ENCODE data around the gene RSRC2. TPM values are rescaled to one million over a fixed set of nuclear protein-coding genes. Genes with fewer than 3 reads are reported as not detected.
A peak's percentile ranks its signal among the peaks of the same experiment; 100 is the strongest.

Gene RSRC2
- total RNA-seq, 2 experiments from 2014 or later = 339 to 341 TPM

GRCh38 chr12:122527478-122527944, 775 bp upstream of the RSRC2 start:
- H3K27ac ChIP-seq (ENCODE audit: low read depth in 1 of 2, low read length in 2 of 2) = peak overlapping the region; percentile 73 to 99
- H3K9me3 ChIP-seq (ENCODE audit: control insufficient read depth in 1 of 2, insufficient read depth in 1 of 2, low read length in 2 of 2) = no peaks in the 10 kb centered on the region
- intact Hi-C loops (cut with DNase I, micrococcal nuclease) = loop anchor here (1.0 to 10.0 kb wide), 8 partner anchors 27 to 1075 kb away; partner anchors contain the start of genes DENR (in 2 of the 2), DDX55 (in 1 of the 2), DIABLO (in 1 of the 2) and MPHOSPH9 (in 1 of the 2)
- H3K4me3 ChIP-seq (ENCODE audit: low read length) = peak overlapping the region; percentile 97
- no peaks in the 10 kb centered on the region for H3K27me3 ChIP-seq (ENCODE audit: control insufficient read depth in 1 of 2, insufficient read depth in 2 of 2, low read length in 2 of 2)
- Mint-ChIP-seq H3K36me3 (ENCODE audit: low read depth) (peaks cover 33% of the 10 kb centered on the region), H3K27ac (no peak overlapping the region), H3K9me3 (no peaks in the 10 kb centered on the region), H3K4me3 (no peak overlapping the region), H3K27me3 (no peaks in the 10 kb centered on the region), H3K4me1 (ENCODE audit: low read depth) (peaks cover 29% of the 10 kb centered on the region)
- no peak for TF ChIP-seq CTCF (IDR thresholded peaks at IDR 0.05)
- DNase-seq (peak in 9 of 14 experiments; percentile 15 to 62 (median 38)), ATAC-seq (ENCODE audit: poor library complexity) (no peak)
- ChIA-PET CTCF (interaction anchor here (2.0 to 2.6 kb wide), 2 partner anchors 27 to 225 kb away, joined by 6 to 22 read pairs; partner anchors contain the start of genes DENR and ZCCHC8), POLR2A (interaction anchor here (0.6 to 8.9 kb wide), 27 partner anchors 9 to 1127 kb away, joined by 3 to 208 read pairs (median 6); partner anchors contain the start of genes CLIP1, DENR, DIABLO and KMT5A)
- peaks cover 21% of the 10 kb centered on the region for H3K4me1 ChIP-seq (ENCODE audit: insufficient read depth, low read length)
- H3K36me3 ChIP-seq (ENCODE audit: insufficient read depth, low read length) = peaks cover 25% of the 10 kb centered on the region

DNA sequence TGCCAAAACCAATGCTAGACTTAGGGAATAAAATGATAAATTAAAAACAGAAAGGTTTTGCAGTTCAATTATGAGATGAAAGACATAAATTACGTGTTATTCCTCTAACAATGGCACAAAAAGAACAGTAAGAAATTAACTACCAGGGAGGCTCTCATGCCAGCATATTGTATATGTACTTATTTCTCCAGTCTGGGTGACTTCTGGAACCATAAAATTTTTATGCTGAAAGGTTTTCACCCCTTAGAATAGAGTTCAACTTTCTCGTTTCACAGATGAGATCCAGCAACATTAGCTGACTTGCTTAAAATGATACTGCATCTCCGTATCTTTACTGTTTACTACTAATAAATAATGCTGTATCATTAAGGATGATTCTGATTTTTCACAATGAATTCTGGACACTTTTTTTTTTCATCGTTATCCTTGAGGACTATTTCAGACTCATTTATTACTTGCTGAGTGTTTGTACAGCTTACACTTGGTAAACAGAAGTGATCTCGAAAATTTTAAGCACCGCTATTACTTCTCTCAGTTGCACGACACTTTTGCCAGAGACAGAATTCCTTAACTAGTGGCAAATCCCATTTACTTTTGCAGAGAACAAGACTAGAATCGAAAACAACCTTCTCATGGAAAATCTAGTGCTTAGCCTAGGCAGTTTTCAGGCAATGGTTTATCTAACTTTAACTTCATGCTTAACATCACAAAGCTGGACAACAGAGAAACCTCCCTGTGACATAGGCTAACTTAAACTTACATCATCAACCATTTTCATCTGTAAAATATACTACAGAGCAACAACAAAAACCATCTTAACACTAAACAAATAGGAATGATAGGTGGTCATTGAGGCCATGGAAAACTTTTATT, 2.7 kb downstream of the RSRC2 start:
- Mint-ChIP-seq H3K36me3 (ENCODE audit: low read depth) (peaks cover 60% of the 10 kb centered on the region), H3K9me3 (no peaks in the 10 kb centered on the region), H3K27ac (no peak overlapping the region), H3K4me3 (peak overlapping the region; percentile 90), H3K27me3 (no peaks in the 10 kb centered on the region), H3K4me1 (ENCODE audit: low read depth) (peaks cover 59% of the 10 kb centered on the region)
- Histone ChIP-seq H3K36me3 (ENCODE audit: insufficient read depth, low read length) (peaks cover 58% of the 10 kb centered on the region), H3K27ac (ENCODE audit: low read depth in 1 of 2, low read length in 2 of 2) (no peak overlapping the region), H3K27me3 (ENCODE audit: control insufficient read depth in 1 of 2, insufficient read depth in 2 of 2, low read length in 2 of 2) (no peaks in the 10 kb centered on the region), H3K4me1 (ENCODE audit: insufficient read depth, low read length) (peaks cover 24% of the 10 kb centered on the region), H3K9me3 (ENCODE audit: control insufficient read depth in 1 of 2, insufficient read depth in 1 of 2, low read length in 2 of 2) (no peaks in the 10 kb centered on the region), H3K4me3 (ENCODE audit: low read length) (peak overlapping the region; percentile 97)
- DNase-seq (no peak), ATAC-seq (ENCODE audit: poor library complexity) (no peak)
- ChIA-PET POLR2A (interaction anchor here (0.6 to 8.9 kb wide), 5 partner anchors 11 to 361 kb away, joined by 3 to 208 read pairs (median 4); partner anchors contain the start of gene ZCCHC8), CTCF (interaction anchor here (0.6 to 1.6 kb wide), 3 partner anchors 28 to 1057 kb away, joined by 3 to 4 read pairs (median 3); no protein-coding TSS in a partner anchor)
- TF ChIP-seq CTCF (IDR thresholded peaks at IDR 0.05) = no peak
- intact Hi-C loops (cut with DNase I, micrococcal nuclease) = loop anchor here in 1 of 2 experiments (10.0 kb wide), 1 partner anchor 451 kb away; the partner anchor contains the start of gene OGFOD2

GRCh38 chr12:122523280-122523679, 3.5 kb downstream of the RSRC2 start:
- Histone ChIP-seq H3K9me3 (ENCODE audit: control insufficient read depth in 1 of 2, insufficient read depth in 1 of 2, low read length in 2 of 2) (no peaks in the 10 kb centered on the region), H3K4me3 (ENCODE audit: low read length) (peak overlapping the region; percentile 9), H3K27me3 (ENCODE audit: control insufficient read depth in 1 of 2, insufficient read depth in 2 of 2, low read length in 2 of 2) (no peaks in the 10 kb centered on the region), H3K4me1 (ENCODE audit: insufficient read depth, low read length) (peaks cover 24% of the 10 kb centered on the region), H3K36me3 (ENCODE audit: insufficient read depth, low read length) (peaks cover 66% of the 10 kb centered on the region), H3K27ac (ENCODE audit: low read depth in 1 of 2, low read length in 2 of 2) (peak overlapping the region in 1 of 2 donors; percentile 20)
- H3K9me3 Mint-ChIP-seq = no peaks in the 10 kb centered on the region
- ChIA-PET POLR2A (interaction anchor here (0.7 to 8.9 kb wide), 2 partner anchors 10 to 23 kb away, joined by 4 to 208 read pairs; partner anchors contain the start of gene ZCCHC8), CTCF (interaction anchor here (1.6 kb wide), 1 partner anchor 52 kb away, joined by 3 read pairs; no protein-coding TSS in a partner anchor)
- peak overlapping the region; percentile 90 for H3K4me3 Mint-ChIP-seq
- DNase-seq (no peak), ATAC-seq (ENCODE audit: poor library complexity) (no peak)
- peaks cover 68% of the 10 kb centered on the region for H3K36me3 Mint-ChIP-seq (ENCODE audit: low read depth)
- peaks cover 64% of the 10 kb centered on the region for H3K4me1 Mint-ChIP-seq (ENCODE audit: low read depth)
- H3K27ac Mint-ChIP-seq = no peak overlapping the region
- TF ChIP-seq CTCF (IDR thresholded peaks at IDR 0.05) = no peak
- H3K27me3 Mint-ChIP-seq = no peaks in the 10 kb centered on the region
- intact Hi-C loops (cut with DNase I, micrococcal nuclease) = loop anchor here in 1 of 2 experiments (10.0 kb wide), 1 partner anchor 452 kb away; the partner anchor contains the start of gene OGFOD2
